Hematopoietic multipotent progenitor cell treated with erythropoietin and hydrocortisone succinate and interleukin-3 and kit ligand, for 8 days (in vitro differentiated cells): ENCODE measurements around the gene KCNJ12.
"Not testable (repeated sequence)": the region's sequence is repeated elsewhere in the genome, so short reads cannot be mapped to it uniquely, and the experiment has no call there.

ENCODE experiments used
- DNase-seq: peaks from one replicate; pipeline ENCODE4 v3.0.0-alpha.2; 2015

Gene KCNJ12

GRCh38 chr17:21389394-21389793 is 13.2 kb downstream of the KCNJ12 start:
- no peak for DNase-seq

GRCh38 chr17:21390294-21390693 is 14.1 kb downstream of the KCNJ12 start:
- DNase-seq = no peak

GRCh38 chr17:21392266-21392665 is 16.1 kb downstream of the KCNJ12 start:
- DNase-seq = no peak

- no peak for DNase-seq
These were observed 18.1 kb downstream of the KCNJ12 start for GRCh38 chr17:21394265-21394664.

DNA sequence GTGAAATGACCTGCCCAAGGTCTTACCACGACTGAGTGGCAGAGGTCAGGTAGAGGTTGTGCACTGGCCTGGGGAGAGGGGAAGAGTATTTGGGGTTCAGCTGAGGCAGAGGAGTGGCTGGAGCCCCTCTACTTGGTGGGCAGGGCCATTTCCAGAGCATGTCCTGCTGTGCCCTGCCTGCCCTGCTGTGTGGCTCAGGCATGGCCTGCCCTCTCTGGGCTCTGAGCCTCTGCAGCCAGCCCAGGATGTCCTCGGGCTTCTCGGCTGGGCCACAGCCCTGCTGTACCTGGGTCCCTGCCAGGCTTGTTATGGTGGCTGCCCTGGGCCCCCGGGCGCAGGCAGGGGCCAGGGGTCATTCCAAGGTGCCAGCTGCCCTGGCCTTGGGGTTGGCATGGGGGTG is 19.6 kb downstream of the KCNJ12 start:
- DNase-seq = no peak

DNA sequence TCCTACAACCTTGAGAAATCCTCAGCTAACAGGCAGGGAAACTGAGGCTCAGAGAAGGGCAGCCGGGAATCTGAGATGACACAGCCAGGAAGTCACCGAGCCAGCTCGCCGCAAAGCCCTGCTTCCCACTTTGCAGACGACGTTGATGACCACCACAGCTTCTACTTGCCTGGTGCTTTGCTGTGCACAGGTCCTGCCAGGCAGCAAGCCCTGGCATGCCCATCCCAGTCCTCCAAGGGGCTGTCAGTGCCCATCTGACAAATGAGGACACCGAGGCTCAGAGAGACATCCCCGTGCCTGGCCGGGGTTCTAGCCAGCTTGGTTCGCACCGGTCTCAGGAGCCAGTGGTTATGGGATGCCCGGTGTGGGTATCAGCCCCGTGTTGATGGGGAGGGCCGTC is 20.1 kb downstream of the KCNJ12 start:
- no peak for DNase-seq

DNA sequence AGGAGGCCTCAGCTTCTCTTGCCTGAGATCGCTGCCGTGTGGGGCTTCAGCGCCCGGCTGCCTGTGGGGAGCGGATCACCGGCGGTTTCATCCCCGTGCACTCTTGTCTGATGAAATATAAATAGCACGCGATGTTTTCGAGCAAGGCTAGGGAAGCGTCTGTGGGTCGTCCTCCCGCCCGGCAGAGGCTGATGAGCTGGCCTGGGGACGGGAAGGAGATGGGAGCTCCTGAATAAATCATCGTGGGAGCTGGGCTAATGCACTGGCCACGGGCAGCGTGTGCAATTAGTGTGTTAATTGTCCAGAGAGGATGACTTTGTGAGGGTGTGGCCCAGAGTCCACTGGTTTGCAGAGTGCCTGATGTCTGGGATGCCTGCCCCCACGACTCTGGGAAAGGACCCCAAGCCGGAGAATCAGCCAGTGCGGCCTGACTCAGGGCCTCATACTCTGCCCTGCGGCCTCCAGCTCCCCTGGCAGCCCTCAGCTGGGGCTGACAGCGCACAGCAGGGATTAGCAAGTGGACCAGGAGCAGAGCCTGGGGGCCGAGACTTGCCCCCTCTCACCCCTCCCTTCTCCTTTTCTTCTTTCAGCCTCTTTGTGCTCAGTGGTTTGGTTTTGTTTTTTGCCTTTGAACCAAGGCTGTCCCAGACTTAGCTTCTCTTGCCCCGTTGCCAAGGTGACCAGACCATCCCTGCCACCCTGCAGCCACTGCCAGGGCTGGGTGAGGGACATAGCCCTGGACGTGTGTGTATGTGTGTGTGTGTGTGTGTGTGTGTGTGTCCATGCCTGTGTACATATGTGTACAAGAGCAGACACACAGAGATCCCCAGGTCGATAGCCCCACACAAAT is 21.4 kb downstream of the KCNJ12 start:
- no peak for DNase-seq

DNA sequence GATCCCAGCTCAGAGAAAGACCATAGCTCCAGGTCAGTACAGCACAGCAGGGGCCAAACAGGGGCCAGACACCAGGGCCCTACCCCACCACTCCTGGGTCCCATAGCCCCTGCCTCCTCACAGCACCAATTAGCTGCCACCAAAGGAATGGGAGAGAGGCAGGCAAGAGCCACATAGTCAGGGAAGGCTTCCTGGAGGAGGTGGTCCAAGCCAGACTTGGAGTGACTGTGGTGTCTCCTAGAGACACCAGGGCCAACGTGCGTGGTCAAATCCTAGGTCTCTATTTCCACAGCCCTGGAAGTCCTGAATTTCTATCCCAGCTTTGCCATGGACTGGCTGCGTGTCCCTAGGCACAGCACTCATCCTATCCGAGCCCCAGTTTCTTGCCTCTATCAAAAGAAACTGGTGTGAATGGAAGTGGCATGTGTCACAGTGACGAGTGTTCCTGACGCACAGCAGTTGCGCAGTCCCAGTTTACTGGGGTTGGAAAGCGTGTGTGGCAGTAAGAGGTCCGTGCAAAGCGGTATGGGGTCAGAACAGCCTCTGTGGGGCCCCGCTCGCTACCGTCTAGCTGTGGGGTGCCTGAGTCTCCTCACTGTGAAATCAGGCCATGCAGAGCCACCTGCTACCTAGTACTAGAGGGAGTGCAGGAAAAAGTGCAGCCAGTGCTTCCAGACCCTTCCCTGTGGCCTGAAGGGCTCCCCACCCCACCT is 23.5 kb downstream of the KCNJ12 start:
- no peak for DNase-seq

DNA sequence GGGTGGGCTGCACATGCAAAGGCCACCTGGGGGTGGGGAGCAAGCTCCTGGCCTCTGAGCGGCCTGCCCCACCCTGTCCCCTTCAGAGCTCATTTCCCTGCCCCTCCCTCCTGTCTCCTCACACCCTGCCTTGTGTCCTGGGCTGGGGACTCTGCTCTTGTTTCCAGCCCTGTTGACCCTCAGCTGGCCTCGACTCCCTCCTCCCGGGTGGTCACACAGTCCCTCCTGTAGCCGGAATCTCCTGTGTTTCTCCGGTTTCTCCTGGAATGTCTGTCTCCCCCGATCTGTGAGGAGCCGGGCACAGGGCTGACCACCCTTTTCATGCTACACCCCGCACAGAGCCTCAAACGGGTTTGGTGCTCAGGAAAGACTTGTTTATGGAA is 24.0 kb downstream of the KCNJ12 start:
- not testable (repeated sequence) for DNase-seq

DNA sequence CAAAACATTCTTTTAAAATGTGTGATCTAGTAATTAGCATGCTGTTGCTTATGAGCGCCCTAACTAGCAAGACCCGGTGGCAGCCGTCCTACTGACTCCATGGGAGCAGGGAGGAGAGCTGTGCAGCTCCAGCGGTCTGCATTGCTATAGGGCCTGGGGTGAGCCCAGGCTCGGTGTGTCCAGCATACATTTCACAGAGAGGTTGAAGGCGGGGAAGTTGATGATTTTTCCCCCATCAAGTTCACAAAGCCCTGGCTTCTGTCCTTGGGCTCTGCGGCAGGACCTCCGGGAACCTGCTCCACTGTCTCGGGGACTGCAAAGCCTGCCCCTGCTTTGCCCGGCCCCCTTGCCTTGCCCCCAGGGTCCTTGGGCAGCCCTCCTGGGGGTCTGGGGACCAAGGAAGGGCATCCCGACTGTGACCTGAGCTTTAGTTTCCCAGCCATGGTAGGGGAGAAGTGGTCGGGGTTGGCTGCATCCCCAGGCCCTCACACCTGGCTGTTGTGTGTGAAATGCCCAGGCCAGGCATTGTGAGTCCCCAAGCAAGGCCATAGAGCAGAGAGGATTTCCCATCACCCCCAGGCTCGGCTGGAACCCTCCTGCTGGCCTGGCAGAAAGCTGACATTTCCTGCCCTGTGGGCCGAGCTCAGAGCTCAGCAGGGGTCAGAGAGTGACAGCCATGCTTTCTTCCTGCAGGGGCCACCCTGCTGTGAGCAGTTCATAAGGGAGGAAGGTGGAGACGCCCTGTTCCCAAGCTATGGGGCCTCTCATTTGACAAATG is 24.8 kb downstream of the KCNJ12 start:
- DNase-seq = no peak

- DNase-seq = not testable (repeated sequence)
These were observed 26.0 kb downstream of the KCNJ12 start for GRCh38 chr17:21402166-21402571.

- DNase-seq = not testable (repeated sequence)
These were observed 26.8 kb downstream of the KCNJ12 start for GRCh38 chr17:21402926-21403325.

GRCh38 chr17:21404106-21404505 is 27.9 kb downstream of the KCNJ12 start:
- not testable (repeated sequence) for DNase-seq

DNA sequence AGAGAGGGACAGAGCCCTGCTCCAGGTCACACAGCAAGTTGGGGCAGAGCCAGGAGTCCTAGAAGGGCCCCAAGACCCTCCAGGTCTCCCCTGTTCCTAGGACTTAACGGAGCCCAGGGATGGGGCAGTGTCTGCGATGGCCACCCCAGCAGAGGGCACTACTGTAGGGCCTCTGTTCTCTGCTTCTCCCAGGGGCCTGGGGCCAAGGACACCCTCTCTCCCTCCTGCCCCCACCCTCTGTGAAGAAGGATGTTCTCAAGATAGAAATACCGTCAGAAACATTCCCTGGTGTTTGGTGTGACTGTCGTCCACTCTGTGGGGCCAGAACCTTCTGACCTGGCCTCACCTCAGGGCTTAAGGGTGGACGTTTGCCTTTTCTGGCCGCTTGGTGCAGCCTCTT is 28.4 kb downstream of the KCNJ12 start:
- not testable (repeated sequence) for DNase-seq

DNA sequence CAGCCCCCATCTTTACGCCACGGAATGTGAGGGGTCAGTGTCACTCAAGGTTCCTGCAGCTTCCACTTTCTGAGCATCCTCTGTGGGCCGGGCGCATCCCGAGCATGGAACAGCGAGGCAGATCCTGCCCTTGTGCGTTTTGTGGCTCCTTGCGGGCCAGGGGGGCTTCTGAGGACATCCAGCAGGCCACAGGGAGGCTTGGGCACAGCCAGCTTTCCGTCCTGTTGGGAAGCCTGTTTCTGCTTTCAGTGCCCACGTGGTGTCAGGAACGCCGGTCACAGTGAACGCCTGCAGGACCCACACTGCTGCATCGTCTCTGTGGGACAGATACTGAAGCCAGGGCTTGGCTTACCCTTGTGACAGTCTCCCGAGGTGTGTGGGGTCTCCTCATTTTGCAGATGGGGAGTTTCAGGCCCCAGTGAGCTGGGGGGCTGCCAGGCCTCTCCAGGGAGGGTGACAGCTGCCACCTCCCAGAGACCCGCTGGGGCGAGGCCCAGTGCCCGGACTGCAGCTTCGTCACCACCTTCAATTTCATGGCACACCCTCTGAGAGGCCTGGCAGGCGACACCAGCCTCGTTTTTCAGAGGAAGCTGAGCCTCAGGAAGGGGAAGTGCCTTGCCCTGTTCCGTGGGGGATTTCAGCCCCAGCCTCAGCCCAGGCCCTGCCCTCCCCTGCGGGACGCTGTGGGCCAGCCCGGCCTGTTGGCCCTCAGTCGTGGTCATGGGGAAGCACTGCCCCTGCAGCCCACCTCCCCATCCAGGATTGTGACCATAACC is 29.0 kb downstream of the KCNJ12 start:
- not testable (repeated sequence) for DNase-seq

DNA sequence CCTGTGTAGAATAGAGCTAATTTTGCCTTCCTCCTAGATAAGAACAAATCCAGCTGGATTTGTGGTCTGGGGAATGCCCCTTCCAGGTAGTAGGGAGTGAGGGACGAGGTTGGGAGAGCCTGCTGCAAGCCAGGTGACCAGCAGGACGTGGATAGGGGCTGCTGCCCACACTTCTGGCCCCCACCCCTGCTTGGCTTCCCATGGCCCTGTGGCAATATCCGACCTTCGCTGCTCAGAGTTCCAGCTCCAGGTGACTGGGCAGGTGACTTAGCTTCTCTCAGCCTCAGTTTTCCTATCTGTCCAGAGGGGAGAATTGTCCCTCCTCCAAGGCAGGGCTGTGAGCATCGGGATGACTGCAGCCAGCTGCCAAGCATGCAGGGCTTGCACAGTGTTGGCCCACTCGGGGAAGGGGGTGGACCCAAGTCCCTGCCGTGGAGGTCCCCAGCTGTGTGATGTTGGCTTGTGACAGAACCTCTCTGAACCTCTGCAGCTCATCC is 29.8 kb downstream of the KCNJ12 start:
- DNase-seq = not testable (repeated sequence)

DNA sequence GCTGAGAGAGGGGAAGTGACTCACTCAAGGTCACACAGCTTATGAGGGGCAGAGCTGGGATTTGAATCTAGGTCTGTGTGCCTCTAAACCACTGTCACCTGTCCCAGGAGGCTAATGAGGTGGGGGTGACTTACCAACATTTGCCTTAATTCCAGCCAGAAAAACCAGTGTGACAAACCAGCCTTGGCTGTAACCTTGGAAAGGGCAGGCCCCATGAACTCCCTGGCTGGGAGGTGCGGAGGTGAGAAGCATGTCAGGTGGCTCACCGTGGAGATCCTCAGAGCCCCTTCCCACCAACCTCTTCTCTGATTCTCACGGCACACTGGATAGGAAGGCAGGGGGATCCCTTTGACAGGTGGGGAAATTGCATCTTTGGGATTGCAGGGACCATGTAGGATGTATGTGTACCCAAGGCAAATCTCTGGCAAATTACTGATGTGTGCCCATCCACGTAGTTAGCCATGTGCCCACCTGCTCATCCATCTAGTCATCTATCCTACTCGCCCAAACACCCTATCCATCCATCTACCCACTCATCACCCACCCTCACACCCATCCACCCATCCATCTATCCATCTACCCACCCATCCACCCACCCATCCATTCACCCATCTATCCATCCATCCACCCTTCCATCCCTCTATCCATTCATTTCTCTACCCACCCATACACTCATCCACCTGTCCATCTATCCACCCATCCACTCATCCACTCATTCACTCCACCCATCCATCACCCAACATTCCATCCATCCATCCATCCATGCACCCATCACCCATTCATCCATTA is 30.7 kb downstream of the KCNJ12 start:
- not testable (repeated sequence) for DNase-seq

DNA sequence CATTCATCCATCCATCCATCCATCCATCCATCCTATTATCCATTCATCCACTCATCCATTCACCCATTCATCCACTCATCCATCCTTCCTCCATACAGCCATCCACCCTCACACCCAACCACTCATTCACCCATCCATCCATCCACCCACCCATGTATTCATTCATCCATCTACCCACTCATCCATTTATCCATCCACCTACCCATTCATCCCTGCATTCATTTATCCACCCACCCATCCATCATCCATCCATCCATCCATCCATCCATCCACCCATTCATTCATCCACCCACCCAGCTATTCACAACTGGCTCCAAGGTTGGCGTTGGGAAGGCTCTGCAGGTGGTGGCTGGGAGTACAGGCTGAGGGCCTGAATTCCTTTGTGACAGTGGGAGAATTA is 31.6 kb downstream of the KCNJ12 start:
- not testable (repeated sequence) for DNase-seq

GRCh38 chr17:21408224-21408623 is 32.1 kb downstream of the KCNJ12 start:
- not testable (repeated sequence) for DNase-seq

GRCh38 chr17:21408766-21409300 is 32.7 kb downstream of the KCNJ12 start:
- DNase-seq = not testable (repeated sequence)

DNA sequence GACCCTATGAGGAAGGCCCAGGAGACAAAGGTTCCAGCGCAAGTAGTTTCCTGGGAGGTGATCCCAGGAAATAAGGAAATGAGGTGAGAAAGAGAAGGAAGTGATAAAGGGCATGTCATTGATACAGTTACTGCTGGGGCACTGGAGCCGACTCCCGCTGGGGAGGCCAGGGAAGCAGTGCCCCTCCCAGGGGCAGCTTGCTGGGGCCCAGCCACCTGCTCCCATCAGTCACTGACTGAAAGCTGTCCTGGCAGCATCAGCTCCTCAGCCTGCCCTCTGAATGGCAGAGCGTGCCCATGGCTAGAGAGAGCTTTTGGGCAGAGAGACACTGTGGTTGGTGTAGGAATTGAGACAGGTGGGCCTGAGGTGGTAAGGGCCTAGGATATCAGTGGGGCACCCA is 33.2 kb downstream of the KCNJ12 start:
- not testable (repeated sequence) for DNase-seq
